Bronchial epithelial cell (primary cell): ENCODE data around the gene DPP4. TPM values are rescaled to one million over a fixed set of nuclear protein-coding genes. Genes with fewer than 3 reads are reported as not detected.

Experiments
- DNase-seq: peaks from one replicate; pipeline ENCODE4 v3.0.0-alpha.2; 2010; ENCODE audit warnings: low read depth
- FAIRE-seq: peaks from 2 replicates; lab custom pipeline; 2011; peaks lifted over from hg19 to GRCh38; lab: Jason Lieb, UNC
- H3K27me3 ChIP-seq: 2 replicates; pipeline ENCODE4 v1.5.1; 2011; ENCODE audit warnings: low read length; ENCODE audit not compliant: control insufficient read depth, insufficient read depth
- H3K36me3 ChIP-seq: 2 replicates; pipeline ENCODE4 v1.5.1; 2011; ENCODE audit warnings: low read length; ENCODE audit not compliant: control insufficient read depth, insufficient read depth
- H3K4me3 ChIP-seq: 2 replicates; pipeline ENCODE4 v1.5.1; 2011; ENCODE audit warnings: mild to moderate bottlenecking, low read depth, low read length, control low read depth
- CTCF ChIP-seq: IDR thresholded peaks from 2 replicates; pipeline ENCODE4 v1.5.1; 2011; ENCODE audit warnings: mild to moderate bottlenecking, moderate library complexity, low read length, control low read depth, inconsistent platforms; ENCODE audit not compliant: insufficient read depth, severe bottlenecking
- total RNA-seq: library from RNA; depleted of rRNA; stranded (reverse); fragments of >200 nt; gene quantifications from 2 replicates; pipeline ENCODE4 v1.2.1, GENCODE V29; 2014

Gene DPP4
- total RNA-seq, 1 donor from 2014 or later, result 2.9 TPM

DNA sequence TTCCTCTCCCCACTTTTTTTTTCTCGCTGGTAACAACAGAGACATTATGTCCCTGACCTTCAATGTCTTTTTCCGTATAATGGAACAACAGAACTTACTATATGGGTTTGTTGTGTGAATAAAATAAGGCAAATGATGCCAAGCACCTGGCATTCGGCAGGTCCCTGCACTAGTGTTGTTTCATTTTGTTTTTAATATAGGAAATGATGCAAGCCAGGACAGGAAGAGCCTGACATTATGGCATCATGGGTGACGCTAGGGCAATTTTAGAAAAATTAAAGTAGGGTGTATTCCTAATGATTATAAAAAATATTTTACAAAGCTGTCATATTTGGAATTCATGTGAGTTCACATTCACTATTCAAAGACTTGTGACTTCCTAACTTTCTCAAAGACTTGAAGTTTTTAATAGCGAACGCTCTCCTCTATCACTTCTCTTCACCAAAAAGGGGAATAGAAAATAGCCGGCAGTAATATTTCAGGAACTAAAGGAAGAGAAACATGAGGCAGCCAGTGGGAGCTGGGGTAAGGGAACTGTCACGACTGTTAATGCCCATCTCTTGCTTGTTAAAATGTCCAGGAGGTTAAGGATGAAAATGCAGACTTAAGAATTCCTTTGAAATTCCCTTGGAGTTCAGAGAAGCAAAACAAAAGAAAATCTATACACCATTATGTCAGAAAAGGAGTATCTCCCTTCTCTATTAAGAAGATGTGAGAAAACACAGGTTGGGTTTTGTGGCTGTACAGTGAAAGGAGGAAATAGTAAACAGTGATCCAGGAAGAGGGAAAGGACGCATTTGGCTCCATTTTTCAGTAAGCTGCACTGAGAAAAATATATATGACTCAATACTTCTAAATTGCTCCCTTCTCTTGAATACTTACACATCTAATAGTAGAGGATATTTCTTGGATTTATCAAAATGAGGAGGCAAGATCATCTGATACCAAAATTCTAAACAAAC, 60.2 kb downstream of the DPP4 start:
- no peak for FAIRE-seq
- TF ChIP-seq CTCF, result no peak
- H3K27me3 ChIP-seq, result no peaks in the 10 kb centered on the region

GRCh38 chr2:162012565-162013058, 61.4 kb downstream of the DPP4 start:
- no peak overlapping the region for H3K4me3 ChIP-seq
- DNase-seq (no peak), FAIRE-seq (no peak)
- H3K27me3 ChIP-seq, result no peaks in the 10 kb centered on the region
- TF ChIP-seq CTCF, result no peak
- no peaks in the 10 kb centered on the region for H3K36me3 ChIP-seq

More for the DNA sequence above, 60.2 kb downstream of the DPP4 start:
- no peaks in the 10 kb centered on the region for H3K36me3 ChIP-seq
- DNase-seq, result no peak
- H3K4me3 ChIP-seq, result no peak overlapping the region

DNA sequence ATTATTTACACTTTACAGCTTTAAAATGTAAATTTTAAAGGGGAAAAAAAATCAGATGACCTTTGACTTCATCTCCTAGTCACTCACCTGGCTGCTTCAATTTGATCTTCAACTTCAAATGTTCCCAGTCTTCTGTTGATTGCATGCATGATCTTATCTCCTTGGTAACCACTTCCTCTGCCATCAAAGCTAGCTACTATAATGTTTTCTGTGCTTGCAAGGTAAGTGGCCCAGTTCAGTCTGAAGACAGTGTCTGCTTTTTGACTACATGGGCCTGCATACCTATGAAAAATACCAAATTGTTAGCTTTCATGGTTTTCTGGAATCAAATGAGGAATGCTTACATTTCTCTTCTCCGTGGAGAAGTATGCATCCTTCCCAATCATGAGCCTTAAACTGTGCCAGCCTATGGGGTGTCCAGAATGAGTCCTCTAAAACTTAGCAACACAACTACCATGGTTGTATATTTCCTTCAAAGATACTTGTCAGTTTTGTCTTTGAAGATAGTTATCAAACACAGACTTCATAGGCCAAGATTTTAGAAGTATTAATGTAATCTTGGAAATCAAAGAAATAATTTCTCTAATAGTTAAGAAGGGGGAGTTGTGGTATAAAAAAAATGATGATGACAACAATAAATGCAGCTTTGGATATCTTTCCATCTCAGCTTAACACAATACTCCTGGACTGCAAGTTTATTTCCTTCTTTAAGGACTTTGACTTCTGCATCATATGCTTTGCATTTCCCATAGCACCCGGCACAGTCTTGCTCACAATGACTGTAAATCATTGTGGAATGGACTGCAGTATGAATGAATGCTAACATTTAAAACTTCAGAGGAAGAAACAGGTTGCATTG, 62.1 kb downstream of the DPP4 start:
- no peaks in the 10 kb centered on the region for H3K36me3 ChIP-seq
- TF ChIP-seq CTCF, result no peak
- H3K4me3 ChIP-seq, result no peak overlapping the region
- DNase-seq, result no peak
- no peak for FAIRE-seq
- H3K27me3 ChIP-seq, result no peaks in the 10 kb centered on the region

- no peak for TF ChIP-seq CTCF
- no peaks in the 10 kb centered on the region for H3K27me3 ChIP-seq
- FAIRE-seq (no peak), DNase-seq (no peak)
- H3K36me3 ChIP-seq, result no peaks in the 10 kb centered on the region
- H3K4me3 ChIP-seq, result no peak overlapping the region
These were observed 64.5 kb downstream of the DPP4 start for GRCh38 chr2:162009543-162009942.

GRCh38 chr2:162007447-162008040, 66.5 kb downstream of the DPP4 start:
- no peak for FAIRE-seq
- peak; percentile 30 for DNase-seq
- H3K27me3 ChIP-seq, result no peaks in the 10 kb centered on the region
- TF ChIP-seq CTCF, result peak; percentile 7
- H3K4me3 ChIP-seq, result no peak overlapping the region
- H3K36me3 ChIP-seq, result no peaks in the 10 kb centered on the region
